ENCODE results near the gene SMCO4. TPM values are rescaled to one million over a fixed set of nuclear protein-coding genes. Genes with fewer than 3 reads are reported as not detected.

Gene SMCO4
- total and polyA plus RNA-seq, 2 of the 8 experiments (the other 6 are each of a cell fraction or from before 2014, with no cell fraction given): 33.2 to 53.9 TPM

DNA sequence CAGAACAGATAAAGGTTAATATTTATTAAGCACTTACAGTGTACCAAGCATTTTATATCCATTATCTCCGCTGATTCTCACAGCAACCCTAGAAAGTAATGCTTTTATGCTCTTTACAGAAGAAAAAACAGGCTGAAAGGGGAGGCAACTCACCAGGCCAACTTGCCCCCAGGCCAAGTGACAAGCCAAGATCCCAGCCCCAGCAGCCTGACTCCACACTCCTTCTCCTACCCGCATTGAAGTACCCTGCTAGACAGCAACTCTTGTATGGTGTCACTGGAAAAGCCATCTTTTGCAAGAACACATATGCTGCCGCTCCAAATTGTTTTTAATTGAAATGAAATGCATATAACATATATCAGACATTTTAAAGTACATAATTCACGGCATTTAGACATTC is 25.6 kb downstream of the SMCO4 start:
- Histone ChIP-seq H3K79me1 (ENCODE audit: low read depth, low read length) (peaks cover 8% of the 10 kb centered on the region), H2BK5ac (ENCODE audit: low read depth, low read length) (no peak overlapping the region), H4K20me1 (replicated peaks in 1 of 2; ENCODE audit: control insufficient read depth in 1 of 2, insufficient read depth in 2 of 2, low read length in 2 of 2) (peaks cover 3 to 4% of the 10 kb centered on the region in 2 experiments), H3K79me2 (ENCODE audit: control insufficient read depth in 1 of 2, insufficient read depth in 2 of 2, low read length in 2 of 2) (peaks cover 0 to 48% of the 10 kb centered on the region in 2 experiments; a peak in 2 of 4 replicates), H4K8ac (ENCODE audit: extremely low read depth, insufficient read depth, low read length) (no peak overlapping the region), H3K9me3 (ENCODE audit: insufficient read depth in 2 of 2, low read depth in 1 of 2, low read length in 1 of 2) (no peaks in the 10 kb centered on the region), H2AK5ac (ENCODE audit: low read depth, low read length) (no peak overlapping the region), H3K27ac (ENCODE audit: low read depth, low read length) (no peak overlapping the region), H3K4me2 (ENCODE audit: insufficient read depth in 1 of 2, low read depth in 2 of 2, low read length in 2 of 2) (no peak overlapping the region), H3K14ac (ENCODE audit: insufficient read length) (no peak overlapping the region), H2BK120ac (replicated peaks; ENCODE audit: low read depth, low read length) (no peak overlapping the region), H3K9ac (replicated peaks in 1 of 4; ENCODE audit: extremely low read depth in 1 of 4, low read depth in 3 of 4, low read length in 3 of 4) (no peak overlapping the region), H3K23me2 (ENCODE audit: low read depth, low read length) (no peaks in the 10 kb centered on the region), H3K56ac (replicated peaks; ENCODE audit: insufficient read length, low read depth, low read length) (no peak overlapping the region), H4K91ac (replicated peaks; ENCODE audit: insufficient read length, low read length) (no peak overlapping the region), H3K18ac (ENCODE audit: extremely low read depth, low read length) (no peak overlapping the region), H2BK15ac (ENCODE audit: low read length) (no peak overlapping the region), H3K4me1 (replicated peaks in 1 of 4; ENCODE audit: control insufficient read depth in 3 of 4, insufficient read depth in 4 of 4, low read length in 3 of 4) (peaks cover 0 to 13% (median 8%) of the 10 kb centered on the region in 4 experiments), H3K4ac (replicated peaks; ENCODE audit: insufficient read length, low read depth, low read length) (no peak overlapping the region), H3K27me3 (replicated peaks in 1 of 4; ENCODE audit: control insufficient read depth in 3 of 4, extremely low read depth in 1 of 4, insufficient read depth in 3 of 4, low read length in 3 of 4) (no peaks in the 10 kb centered on the region), H2BK20ac (ENCODE audit: low read length) (no peak overlapping the region), H3K4me3 (ENCODE audit: extremely low read depth in 1 of 4, insufficient read depth in 2 of 4, low read depth in 3 of 4, low read length in 4 of 4) (no peak overlapping the region), H2AFZ (ENCODE audit: low read length) (no peak overlapping the region), H3K36me3 (ENCODE audit: control insufficient read depth in 2 of 4, insufficient read depth in 4 of 4, low read length in 3 of 4) (no peaks in the 10 kb centered on the region), H3K23ac (ENCODE audit: insufficient read length) (no peak overlapping the region), H2BK12ac (ENCODE audit: low read depth, low read length) (no peak overlapping the region), H4K5ac (ENCODE audit: insufficient read length, low read depth, low read length) (no peak overlapping the region)
- CTCF ChIA-PET (ENCODE audit: partially characterized antibody): no interaction called here
- FAIRE-seq: no peak
- 94% methylated on average over 4 of the region's 4 CpGs; no CpG with 5 or more reads in 1 of the 2 experiments for WGBS, 2 experiments (ENCODE audit: extremely low coverage in 1 of 2, insufficient coverage in 1 of 2, insufficient read length in 1 of 2, insufficient replicate concordance in 2 of 2, low coverage in 1 of 2, low lambda C conversion rate in 2 of 2, missing lambda C conversion rate in 1 of 2)
- TF ChIP-seq CHD2 (IDR thresholded peaks at IDR 0.05; ENCODE audit: low read length) (no peak), ASH2L (IDR thresholded peaks at IDR 0.05; ENCODE audit: low read length) (no peak), RNF2 (IDR thresholded peaks at IDR 0.05; ENCODE audit: borderline replicate concordance, low read depth, low read length, missing control alignments, poor library complexity, severe bottlenecking) (no peak), YY1 (IDR thresholded peaks at IDR 0.05; ENCODE audit: low read depth, low read length) (no peak), GTF2F1 (IDR thresholded peaks at IDR 0.05; ENCODE audit: borderline replicate concordance, low read depth, low read length) (no peak), SP4 (IDR thresholded peaks at IDR 0.05; ENCODE audit: low read length) (no peak), SP1 (IDR thresholded peaks at IDR 0.05; ENCODE audit: low read depth, low read length) (no peak), TAF1 (IDR thresholded peaks at IDR 0.05; ENCODE audit: low read depth, low read length) (no peak), SRF (IDR thresholded peaks at IDR 0.05; ENCODE audit: low read depth, low read length) (no peak), TCF12 (IDR thresholded peaks at IDR 0.05; ENCODE audit: low read depth, low read length) (no peak)
- DNase-seq (ENCODE audit: low read depth in 1 of 2, low spot score in 2 of 2): no peak
- POLR2A ChIA-PET (ENCODE audit: partially characterized antibody): no interaction called here
